Stimulated activated CD4-positive, alpha-beta T cell treated with anti-CD3 and anti-CD28 coated beads, Interleukin-4, amount 100 ng/mL, for 4 hours (primary cell): ENCODE measurements around the gene XXYLT1.
A peak's percentile ranks its signal among the peaks of the same experiment; 100 is the strongest.

Experiments
- DNase-seq, 2 experiments: peaks; one replicate each; pipeline ENCODE4 v3.0.0-alpha.2; 2020

XXYLT1 gene

DNA sequence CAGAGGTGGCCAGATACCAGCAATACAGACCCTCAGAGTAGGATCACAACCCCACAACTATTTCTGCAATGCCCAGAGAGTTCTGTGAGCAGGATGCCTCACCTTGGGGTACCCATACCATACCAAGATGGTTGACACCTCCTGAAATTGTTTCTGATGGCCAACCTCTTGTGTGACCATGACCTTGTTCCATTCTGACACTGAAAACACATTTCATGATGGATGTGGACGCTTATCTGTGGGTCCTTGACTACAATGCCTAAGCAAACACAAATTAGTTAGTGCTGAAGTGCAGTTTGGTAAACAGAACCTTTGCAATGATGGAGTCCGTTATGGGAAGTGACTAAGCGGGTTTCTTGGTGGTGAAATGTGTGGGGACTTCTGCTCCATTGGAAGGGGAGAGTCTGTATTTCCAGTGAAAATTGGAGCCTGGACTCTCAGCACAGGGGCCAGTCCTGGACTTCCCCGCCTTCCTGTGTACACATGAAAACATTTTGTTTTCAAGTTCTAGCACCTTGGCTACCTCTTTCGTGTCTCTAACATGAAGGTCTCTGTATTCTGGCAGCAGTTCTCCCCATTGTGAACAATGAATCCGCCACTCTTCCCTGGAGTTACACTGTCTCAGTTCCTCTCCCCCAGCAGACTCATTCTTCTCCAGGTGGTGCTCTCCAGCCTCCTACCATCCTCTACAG is 106.2 kb downstream of the XXYLT1 start:
- no peak for DNase-seq

DNA sequence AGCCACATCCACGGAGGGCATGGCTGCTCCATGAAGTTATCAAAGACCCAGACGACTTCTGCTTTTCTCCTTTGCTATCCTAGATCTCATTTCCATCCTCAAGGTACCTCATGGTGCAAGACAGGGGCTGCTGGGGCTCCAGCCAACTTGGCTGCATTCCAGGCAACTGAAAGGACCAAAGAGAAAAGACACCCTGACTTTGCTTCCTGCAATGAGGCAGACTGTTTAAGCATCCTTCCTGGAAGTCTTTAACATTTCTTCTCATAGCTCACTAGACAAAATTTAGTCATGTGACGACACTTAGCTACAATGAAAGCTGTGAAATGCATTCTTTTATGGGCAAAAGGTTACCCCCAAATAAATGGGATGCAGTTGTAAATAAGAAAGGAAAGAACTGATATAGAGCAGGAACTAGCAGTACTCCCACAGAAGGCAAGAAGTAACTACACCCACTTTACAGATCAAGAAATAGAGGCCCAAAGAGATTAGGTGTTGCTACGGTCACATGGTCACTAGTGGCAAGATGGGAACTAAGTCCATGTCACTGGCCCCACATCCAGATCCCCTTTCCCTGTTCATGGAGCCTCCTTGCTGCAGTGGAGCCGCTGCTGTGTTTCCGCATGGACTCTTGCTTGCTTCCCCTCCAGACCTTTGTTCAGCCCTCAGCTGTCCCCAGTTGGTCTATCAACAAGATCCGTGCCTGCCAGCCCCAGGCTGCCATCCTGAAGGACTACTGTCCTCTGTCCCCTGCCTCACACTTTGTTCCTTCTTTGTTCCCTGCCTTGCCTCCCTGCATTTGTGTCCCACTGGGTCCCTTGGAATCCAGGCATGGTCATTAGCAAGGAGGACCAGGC is 107.0 kb downstream of the XXYLT1 start:
- DNase-seq, result no peak

DNA sequence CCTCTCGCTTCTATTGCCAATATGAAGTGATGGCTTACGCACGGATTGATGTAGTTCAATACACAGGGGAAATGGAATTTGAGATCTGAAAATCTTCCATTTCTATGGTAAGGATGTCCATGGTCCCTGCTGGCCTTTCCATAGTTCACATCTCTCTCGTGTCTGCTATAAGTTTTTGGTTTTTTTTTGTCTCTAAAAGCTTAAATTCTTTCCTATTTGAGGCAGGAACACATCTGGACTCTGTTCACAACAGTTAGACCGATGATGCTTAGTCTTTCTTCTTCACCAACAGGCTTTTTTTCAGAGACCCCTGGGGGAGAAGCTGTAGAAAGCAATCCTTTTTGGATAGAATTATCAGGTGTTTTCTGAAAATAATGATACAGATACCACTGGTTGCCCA is 108.1 kb downstream of the XXYLT1 start:
- DNase-seq, result no peak

DNA sequence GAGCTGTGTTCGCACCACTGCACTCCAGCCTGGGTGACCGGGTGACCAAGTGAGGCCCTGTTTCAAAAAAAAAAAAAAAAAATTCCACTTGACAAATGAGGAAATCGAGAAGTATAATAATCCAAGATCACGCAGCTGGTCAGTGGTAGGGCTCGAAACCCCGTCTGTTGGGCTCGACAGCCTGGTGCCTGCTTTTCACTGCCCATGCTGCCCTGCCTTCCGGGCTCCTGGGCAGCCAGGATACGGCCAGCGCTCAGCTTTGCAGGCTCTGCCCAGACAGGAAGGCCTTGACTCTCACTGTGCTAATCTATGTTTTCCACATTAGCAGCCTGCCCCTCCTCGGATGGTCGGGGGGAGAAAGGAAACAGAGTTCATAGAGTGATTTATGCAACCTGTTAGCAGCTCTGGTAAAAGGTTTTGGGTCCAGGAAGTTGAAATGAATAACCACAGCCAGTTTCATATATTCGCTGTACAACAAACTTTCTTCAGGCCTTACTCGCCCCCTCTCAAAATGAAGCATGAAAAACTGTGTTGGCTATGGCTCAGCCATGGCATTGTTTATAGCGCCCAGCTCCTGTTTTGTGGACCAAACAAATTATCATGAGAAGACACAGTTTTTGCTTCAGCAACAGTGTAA is 108.8 kb downstream of the XXYLT1 start:
- DNase-seq, result no peak

DNA sequence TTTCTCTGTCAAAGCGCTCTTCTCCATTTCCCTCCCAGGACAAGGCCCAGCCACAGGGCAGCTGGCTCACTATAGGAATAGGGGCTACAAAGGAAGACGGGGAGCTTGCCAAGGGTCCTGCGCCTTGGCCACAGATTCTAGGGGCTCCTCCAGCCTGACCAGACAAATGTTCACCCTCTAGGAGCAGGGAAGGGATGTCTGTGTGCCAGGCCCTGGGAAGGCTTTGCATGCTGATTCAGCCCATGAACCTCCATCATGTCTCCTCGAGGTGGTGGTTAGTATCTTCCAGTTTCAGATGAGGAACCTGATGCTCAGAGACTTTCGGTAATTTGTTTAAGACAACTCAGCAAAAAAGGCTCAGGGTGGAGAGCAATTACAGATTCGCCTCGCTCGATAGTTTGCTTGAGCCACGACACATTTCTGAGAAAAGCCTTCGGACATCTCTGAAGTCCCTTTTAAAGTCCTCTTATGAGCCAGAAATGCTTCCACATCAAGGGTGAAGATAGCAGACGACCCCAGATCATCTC is 110.0 kb downstream of the XXYLT1 start:
- DNase-seq, result no peak

DNA sequence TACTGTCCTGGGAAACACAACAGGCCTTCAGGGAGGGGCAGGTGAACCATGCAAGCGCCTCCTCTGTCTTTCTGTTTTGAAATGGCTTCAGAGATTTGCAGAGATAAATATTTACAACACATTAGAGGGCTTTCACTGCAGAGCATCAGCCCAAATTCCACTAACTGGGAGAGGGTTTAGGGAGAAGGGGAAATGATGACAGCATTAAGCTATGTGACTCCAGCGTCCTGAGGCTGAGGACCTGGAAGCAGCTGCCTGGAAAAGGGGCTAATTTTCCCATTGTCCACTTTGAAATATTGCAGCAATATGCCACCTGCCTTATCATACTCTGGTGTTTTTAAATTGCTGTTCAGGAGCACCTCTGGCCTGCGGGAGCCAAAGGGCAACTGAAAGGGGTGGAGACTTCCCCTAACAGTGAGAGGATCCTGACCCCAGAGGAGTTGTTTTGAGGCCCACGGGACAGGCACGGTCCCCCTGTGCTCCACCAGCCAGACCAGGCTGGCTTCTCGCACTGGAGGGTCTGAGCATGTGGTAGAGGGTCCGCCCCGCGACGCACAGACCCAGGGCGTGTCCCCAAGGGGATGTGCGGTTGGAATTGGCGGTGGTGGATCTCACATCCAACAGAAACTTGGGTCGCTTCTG is 110.6 kb downstream of the XXYLT1 start:
- DNase-seq, result no peak

DNA sequence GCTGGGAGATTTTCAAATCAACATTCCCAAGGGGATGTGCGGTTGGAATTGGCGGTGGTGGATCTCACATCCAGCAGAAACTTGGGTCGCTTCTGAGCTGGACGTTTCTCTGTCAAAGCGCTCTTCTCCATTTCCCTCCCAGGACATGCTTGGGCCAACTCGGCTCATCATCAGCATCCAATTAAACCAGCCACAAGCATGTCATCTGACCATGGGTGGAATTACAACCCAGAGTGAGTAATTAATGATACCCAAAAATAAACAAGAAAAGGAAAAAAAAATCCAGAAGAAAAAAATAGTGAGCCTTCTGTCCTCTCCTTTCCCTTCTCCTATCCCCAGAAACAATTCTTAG is 111.2 kb downstream of the XXYLT1 start:
- no peak for DNase-seq

DNA sequence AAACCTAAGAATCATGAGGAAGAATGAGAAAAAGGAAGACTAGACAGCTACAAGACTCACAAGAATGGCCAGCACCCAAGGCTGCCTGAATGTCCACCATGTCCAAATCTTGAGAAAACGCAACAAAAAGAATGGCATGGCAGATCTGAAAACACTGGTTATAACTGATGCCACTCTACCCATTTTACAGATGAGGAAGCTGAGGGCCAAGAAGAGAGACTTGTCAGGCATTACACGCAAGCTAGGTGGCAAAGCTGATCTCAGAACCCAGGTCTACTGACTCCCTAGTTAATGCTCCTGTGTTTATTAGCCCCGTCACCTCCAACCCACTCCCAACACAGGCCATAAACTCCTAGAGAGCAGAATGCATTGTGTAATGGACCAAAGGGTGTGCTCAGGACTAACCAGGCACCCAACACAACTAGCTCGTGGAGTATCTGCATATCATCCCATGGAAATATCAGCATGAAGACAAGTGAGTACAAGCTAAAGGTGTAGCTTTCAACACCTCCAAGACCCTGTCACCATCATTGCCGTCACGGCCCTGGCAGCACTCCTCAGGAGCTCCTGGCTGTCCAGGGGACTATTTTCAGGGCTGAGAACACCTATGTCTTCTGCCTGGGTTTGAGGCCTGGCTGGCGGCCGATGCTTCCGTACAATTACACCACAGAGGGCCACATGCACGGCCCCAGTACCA is 111.7 kb downstream of the XXYLT1 start:
- no peak for DNase-seq

DNA sequence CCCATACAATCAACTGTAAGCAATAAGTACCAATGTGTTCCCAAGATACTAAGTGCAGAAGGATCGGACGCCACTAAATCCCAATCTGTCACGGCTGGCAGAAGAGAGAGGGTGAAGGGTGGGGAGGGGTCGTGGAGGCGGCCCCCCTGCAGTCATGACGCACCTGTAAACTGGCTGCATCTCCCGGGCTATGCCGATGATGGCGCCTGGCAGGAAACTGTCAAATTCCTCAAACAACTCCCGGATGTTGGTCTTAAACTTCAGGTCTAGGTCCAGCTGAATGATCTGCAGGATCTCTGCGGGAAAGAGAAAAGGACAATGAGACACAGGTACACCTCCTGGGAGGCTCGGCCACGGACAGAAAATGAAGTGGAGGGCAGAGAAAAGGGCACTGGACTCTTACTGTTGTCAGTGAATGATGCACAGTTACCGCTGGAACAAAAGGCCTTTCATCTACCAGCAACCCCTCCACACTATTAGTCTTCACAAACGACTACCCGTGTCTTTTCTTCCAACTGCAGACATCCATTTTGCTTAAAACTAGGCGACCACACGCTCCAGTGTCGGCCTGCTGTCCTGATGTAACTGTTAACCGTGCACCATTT is 114.6 kb downstream of the XXYLT1 start:
- DNase-seq, result no peak

DNA sequence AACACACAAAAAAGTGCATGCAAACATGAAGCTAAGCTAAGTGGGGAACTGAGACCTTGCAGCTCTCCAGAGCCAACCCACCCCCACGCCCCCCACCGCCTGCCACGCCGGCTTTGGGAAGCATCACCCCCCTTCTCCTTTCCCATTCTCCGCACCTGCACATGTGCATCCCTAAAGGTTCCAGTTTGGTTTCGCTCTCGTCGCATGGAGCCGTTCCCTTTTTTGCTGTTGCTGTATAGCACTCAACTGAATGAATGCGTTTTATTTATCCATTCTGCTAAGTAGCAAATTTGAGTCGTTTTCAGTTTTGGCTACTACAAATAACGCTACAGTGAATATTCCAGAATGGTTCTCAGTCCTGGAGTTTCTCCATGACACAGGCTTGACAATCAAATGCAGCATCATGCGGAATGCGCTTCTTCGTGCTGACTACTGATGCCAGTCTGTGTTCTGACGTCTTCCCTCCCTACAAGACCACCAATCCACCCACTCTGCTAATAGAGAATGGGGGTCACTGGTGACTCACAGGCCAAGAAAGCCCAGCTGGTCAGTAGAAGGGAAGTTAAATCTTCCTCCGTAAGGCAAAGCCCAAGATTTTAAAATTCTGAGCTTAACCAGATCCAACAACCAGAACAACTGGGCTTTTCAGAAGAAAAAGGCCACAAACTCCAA is 115.3 kb downstream of the XXYLT1 start:
- DNase-seq, result no peak

DNA sequence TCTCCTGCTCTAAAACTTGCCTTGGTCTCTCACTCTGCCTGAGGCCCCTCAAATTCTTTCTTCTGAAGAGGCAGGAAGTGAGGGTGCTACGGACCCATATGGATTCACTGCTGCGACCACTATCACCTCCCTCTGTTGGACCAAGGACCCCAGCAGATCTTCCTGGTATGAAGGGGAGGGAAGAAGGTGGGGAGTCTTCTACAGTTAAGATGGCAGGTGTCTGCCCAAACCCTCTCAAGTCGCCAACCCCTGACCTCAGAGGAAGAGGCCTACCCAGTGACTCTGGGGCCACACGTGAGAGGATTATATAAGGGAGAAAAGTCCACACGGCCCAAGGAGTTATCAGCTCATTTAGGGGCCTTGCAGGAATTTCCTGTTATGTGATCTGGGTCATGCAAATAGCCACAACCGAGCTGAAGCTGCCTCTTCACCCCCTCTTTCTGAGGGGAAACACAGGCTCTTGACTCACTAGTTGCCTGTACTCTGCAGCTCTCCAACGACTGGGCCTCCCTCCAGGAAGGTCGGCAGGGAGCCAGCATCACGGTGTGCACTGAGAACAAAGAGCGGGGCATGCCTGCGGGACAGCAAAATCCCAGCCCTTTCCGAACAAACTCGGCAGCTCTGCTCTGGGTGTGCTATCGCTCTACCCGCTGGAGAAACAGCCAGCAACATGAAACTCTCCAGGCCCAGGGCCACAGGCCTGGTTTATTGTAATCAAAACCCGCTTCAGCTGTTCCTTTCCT is 116.0 kb downstream of the XXYLT1 start:
- DNase-seq, result no peak

DNA sequence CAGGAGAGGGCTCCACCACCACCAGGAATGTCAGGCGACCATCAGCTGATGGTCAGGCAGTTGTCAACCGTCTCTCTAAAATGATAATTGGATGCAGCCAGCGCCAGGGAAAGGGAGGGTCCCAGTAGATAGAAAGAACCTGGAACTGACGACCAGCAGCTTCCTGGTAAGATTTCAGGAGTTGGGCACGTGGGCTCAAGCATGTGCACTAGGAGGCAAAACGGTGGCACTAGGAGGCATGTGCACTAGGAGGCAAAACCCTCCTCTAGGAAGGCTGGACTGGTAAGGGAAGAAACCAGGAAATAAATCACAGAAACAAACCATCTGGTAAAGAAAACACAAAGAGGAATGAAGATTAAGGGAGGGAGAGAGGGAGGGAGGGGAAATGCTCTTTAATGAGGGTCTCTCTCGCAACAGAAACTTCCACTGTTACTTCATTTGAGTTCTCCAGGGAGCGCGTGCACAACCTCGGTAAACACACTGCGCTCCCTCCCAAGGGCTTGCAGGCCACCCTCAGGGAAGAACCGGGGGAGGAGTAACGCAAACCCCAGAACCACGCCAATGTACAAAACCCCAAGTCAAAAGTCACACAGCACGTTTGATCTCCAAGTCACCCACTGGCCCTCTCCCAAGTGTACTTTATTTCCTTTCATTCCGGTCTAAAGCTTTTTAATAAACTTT is 116.7 kb downstream of the XXYLT1 start:
- no peak for DNase-seq

DNA sequence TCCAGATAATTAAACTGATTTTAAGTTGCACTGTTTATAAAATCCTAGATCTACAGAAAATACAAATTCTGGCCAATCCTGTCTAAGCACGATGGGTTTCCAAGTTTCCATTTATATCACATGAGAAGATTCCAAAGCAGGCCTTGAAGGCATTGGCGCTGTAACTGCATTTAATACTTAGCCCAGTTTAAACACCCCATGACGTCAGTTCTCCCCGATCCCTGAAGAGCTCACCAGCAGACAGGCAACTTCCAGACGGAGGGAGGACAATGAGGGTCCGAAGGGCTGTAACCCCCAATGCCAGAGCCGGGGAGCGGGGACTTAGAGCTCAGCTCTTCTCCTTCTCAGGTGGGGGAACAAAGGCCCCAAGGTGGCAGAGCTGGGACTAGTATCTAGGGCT is 117.3 kb downstream of the XXYLT1 start:
- DNase-seq, result no peak

DNA sequence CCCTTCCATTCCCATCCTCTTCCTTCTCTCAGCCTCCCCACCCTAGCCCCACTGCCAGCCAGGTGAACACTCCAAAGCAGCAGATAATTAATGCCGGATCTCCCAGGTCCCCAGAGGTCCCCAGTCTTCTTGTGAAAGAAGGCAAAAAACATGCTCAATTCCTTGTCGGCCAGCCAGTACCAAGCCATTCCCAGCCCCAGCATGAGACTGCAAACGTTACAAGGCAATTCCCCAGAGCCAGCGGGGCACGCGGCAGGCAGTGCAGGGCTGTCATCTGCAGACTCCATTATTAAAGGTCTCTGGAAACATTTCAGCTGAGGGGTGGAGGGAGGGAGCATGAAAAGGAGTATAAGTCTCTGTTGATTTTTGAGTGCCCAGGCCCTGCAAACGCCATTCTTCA is 117.8 kb downstream of the XXYLT1 start:
- DNase-seq, result no peak

DNA sequence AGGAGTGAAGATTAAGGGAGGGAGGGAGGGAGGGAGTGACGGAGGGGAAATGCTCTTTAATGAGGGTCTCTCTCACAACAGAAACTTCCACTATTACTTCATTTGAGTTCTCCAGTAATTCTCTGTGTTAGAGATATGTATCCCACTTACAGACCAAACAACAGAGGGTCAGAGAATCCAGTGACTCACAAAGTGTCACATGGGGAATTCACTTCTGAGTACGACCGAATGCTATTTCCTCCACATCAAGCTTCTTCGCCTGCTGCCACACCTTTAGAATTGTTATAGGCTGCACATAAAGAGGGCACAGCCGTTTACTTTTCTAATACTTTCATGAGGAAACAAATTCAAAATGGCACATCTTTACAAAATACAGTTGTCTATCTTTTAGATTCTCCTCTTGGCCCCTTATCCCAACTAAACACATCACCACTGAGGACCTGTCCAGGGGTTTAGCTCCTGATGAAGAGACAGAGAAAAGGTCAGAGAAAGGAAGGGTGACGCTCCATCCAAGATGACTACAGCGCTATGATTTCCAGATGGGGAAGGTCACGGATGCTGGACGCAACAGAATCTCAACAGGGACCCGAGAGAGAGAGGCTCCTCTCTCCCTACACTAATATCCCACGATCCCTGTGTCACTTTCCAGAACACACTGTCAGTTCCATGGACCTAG is 119.0 kb downstream of the XXYLT1 start:
- DNase-seq, result no peak

DNA sequence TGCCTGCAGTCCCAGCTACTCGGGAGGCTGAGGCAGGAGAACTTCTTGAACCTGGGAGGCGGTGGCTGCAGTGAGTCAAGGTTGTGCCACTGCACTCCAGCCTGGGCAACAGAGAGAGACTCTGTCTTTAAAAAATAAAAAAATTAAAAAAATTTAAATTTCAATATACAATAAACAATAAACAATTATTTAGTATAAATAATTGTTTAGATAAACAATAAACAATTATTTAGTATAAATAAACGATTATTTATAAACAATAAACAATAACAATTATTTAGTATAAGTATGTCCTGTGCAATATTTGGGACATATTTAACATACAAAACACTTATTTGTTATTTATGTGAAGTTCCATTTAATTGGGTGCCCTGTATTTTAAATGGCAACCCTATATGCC is 119.6 kb downstream of the XXYLT1 start:
- no peak for DNase-seq

DNA sequence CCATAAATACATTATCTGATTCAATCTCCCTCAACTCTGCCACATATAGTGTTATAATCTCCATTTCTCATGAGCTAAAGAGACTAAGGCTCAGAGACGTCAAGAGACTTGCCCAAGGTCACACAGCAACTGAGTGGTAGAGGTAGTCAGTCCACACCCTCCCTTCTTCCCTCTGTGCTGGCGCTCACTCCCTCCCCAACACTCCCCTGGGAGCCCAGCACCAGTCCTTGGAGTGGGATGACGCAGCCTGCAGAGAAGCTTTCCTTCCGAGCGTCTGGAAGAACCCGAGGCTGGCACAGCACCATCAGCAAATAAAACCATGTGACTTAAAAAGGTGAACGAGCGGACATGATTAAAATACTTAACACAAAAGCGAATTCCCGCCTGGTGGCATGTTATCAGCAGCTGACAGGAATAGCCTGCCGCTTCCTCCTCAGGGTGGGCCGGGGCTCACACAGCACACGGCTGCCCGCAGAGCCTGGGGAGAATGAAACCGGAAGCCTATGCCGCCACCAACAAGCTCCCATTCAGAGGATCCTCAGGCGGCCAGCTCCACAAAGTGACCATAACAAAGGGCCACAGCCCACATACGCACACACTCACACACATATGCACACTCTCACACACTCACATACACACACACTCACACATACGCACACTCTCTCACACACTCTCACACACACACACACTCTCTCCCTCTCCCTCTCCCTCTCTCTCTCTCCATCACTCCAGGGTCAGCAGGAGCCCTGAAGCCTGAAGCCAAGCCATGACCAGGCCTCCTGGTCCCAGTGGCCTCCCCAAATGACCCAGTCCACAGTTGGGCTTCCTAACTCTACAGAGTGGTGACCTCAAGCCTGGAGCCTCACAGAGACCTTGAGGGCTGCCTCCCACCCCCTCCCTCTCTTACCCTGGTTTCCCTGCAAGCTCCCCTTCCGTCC is 120.5 kb downstream of the XXYLT1 start:
- DNase-seq, result peak in 1 of 2 experiments; percentile 16

DNA sequence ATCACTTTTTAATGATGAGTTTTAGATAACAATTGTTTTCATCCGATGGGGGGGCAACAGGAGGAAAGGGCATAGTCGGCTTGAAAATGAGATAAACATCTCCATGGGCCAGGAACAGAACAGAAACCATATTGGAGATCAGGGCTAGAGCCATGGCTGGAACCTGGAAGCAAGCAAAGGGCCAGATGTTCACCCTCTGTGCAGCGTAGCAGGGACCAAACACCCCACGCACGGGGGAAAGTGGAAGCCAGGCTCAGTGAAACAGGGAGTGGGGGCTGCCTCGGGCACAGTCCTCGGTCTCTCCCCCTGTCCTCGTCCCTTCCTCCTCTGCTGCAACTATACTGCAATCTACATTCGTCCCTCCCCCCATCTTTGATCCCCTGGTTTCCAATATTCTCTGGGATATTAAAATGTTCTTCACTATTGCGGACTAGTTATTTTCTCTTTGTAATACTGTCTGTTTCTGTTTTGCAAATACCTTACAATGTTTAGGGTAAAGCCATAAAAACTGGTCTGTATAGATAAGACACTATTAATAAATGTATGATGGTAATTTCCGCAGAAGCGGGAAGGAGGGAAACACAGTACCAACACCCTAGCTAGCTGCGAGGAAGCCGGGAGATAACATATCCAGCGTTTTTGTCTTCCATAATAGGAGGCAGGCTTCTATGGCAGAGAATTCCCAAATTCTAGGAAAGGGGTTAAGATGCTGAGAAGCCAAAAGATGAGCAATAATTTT is 121.5 kb downstream of the XXYLT1 start:
- no peak for DNase-seq
